Chondrocyte (in vitro differentiated cells): ENCODE results near the gene WDR45B. TPM values are rescaled to one million over a fixed set of nuclear protein-coding genes. Genes with fewer than 3 reads are reported as not detected.

Source experiments
- DNase-seq: peaks from one replicate; pipeline ENCODE4 v3.0.0; 2021; ENCODE audit warnings: mixed read lengths, low spot score
- H3K27ac Mint-ChIP-seq: one replicate; pipeline ENCODE4 v1.8.0; 2021; ENCODE audit warnings: mild to moderate bottlenecking, moderate library complexity, mixed read lengths; ENCODE audit not compliant: unreplicated experiment
- H3K27me3 Mint-ChIP-seq: 2 replicates; pipeline ENCODE4 v1.8.0; 2021; ENCODE audit warnings: low read depth, mixed read lengths
- H3K36me3 Mint-ChIP-seq: 2 replicates; pipeline ENCODE4 v1.8.0; 2021; ENCODE audit warnings: low read depth, mixed read lengths
- H3K4me1 Mint-ChIP-seq: 2 replicates; pipeline ENCODE4 v1.8.0; 2021; ENCODE audit warnings: low read depth, mild to moderate bottlenecking, mixed read lengths
- H3K4me3 Mint-ChIP-seq: one replicate; pipeline ENCODE4 v1.8.0; 2021; ENCODE audit warnings: mild to moderate bottlenecking, moderate library complexity, mixed read lengths; ENCODE audit not compliant: unreplicated experiment
- H3K9me3 Mint-ChIP-seq: 2 replicates; pipeline ENCODE4 v1.8.0; 2021; ENCODE audit warnings: low read depth, mixed read lengths
- total RNA-seq: library from RNA; stranded (reverse); gene quantifications from 3 replicates; pipeline ENCODE4 v1.2.1, GENCODE V29; 2021
- TF ChIP-seq, protein P1 (sequence below): fragments of 200-600 bp; sonication (generic); IDR thresholded peaks from 2 replicates; pipeline ENCODE4 v1.5.0; 2021; ENCODE audit warnings: antibody characterized with exemption, mild to moderate bottlenecking, moderate library complexity

Gene WDR45B
- total RNA-seq, 1 donor from 2014 or later, result 67.8 TPM

DNA sequence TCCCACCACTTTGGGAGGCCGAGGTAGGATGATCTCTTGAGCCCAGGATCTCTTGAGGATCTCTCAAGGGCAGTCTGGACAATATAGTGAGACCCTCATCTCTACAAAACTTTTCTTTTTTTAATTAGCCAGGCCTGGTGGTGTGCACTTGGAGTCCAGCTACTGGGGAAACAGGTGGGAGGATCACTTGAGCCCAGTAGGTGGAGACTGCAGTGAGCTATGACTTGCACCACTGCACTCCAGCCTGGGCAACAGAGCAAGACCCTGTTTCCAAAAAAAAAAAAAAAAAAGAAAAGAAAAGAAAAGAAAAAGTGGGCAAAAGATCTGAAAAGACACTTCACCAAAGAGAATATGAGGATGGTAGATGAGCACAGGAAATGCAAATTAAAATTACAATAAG is 35.3 kb upstream of the WDR45B start:
- Mint-ChIP-seq H3K36me3 (peaks cover 4% of the 10 kb centered on the region), H3K27ac (no peak overlapping the region), H3K4me1 (peaks cover 7% of the 10 kb centered on the region), H3K27me3 (no peaks in the 10 kb centered on the region), H3K4me3 (no peak overlapping the region), H3K9me3 (peaks cover 9% of the 10 kb centered on the region)
- TF ChIP-seq, protein P1, sequence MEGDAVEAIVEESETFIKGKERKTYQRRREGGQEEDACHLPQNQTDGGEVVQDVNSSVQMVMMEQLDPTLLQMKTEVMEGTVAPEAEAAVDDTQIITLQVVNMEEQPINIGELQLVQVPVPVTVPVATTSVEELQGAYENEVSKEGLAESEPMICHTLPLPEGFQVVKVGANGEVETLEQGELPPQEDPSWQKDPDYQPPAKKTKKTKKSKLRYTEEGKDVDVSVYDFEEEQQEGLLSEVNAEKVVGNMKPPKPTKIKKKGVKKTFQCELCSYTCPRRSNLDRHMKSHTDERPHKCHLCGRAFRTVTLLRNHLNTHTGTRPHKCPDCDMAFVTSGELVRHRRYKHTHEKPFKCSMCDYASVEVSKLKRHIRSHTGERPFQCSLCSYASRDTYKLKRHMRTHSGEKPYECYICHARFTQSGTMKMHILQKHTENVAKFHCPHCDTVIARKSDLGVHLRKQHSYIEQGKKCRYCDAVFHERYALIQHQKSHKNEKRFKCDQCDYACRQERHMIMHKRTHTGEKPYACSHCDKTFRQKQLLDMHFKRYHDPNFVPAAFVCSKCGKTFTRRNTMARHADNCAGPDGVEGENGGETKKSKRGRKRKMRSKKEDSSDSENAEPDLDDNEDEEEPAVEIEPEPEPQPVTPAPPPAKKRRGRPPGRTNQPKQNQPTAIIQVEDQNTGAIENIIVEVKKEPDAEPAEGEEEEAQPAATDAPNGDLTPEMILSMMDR, result no peak
- peak; percentile 4 for DNase-seq

DNA sequence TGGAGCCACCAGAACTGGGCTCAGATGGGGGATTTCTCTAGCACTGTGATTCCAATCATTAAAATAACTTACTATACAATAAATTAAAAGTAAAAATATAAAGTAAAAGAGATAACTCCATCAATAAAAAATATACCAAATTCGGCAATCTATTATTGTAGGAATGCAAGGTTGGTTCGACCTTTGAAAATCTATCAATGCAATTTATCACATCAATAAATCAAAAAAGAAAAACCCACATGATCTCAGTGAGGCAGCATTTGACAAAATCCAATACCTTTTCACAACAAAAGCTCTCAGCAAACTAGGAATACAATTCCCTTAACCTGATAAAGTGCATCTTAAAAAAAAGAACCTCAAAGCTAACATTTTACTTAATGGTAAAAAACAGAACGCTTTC is 33.3 kb upstream of the WDR45B start:
- Mint-ChIP-seq H3K4me3 (no peak overlapping the region), H3K36me3 (peaks cover 4% of the 10 kb centered on the region), H3K27me3 (no peaks in the 10 kb centered on the region), H3K9me3 (peaks cover 9% of the 10 kb centered on the region), H3K27ac (no peak overlapping the region), H3K4me1 (no peaks in the 10 kb centered on the region)
- no peak for DNase-seq
- TF ChIP-seq, protein P1, result no peak

DNA sequence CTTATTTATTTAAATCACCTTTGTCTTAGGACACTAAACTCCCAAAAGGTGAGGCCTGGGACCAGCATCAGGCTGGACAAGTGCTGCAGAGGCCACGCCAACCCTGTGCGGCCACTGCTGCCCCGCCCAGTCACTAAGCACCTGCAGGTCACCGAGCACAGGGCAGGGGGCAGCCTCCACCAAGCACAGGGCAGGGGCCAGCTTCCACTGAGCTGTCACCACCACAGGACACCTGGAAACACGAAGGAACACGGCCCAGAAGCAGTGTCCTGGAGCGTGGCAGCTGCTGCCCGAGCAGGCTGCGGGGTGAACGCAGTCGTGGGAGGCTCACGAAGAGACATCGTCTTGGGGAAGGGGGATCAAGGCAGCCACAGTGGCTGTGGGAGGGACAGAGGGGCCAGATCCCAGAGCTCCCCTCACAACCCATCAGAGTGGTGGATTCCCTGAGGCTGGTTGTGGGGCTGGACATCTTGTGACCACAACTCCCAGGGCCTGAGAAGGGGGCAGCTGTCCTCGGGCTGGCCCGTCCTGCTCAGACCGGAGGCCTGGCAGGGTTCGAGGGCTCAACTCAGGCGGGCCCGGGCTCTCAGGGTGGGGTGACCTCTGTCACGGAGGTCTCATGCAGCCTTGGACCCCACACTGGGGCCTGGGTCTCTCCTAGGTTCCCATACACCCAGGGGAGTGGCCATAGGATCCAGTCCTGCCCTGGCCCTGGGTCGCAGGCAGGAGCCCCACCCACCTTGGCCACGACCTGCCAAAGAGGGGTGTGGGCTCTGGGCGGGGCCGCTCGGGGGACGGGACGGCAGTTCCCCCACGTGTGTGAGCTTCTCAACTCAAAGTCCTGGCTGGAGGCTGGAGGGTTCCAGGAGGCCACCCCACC is 31.6 kb upstream of the WDR45B start:
- Mint-ChIP-seq H3K27me3 (no peaks in the 10 kb centered on the region), H3K9me3 (peaks cover 9% of the 10 kb centered on the region), H3K4me1 (peaks cover 3% of the 10 kb centered on the region), H3K4me3 (no peak overlapping the region), H3K36me3 (peaks cover 4% of the 10 kb centered on the region), H3K27ac (no peak overlapping the region)
- TF ChIP-seq, protein P1, result no peak
- DNase-seq, result peak; percentile 87

DNA sequence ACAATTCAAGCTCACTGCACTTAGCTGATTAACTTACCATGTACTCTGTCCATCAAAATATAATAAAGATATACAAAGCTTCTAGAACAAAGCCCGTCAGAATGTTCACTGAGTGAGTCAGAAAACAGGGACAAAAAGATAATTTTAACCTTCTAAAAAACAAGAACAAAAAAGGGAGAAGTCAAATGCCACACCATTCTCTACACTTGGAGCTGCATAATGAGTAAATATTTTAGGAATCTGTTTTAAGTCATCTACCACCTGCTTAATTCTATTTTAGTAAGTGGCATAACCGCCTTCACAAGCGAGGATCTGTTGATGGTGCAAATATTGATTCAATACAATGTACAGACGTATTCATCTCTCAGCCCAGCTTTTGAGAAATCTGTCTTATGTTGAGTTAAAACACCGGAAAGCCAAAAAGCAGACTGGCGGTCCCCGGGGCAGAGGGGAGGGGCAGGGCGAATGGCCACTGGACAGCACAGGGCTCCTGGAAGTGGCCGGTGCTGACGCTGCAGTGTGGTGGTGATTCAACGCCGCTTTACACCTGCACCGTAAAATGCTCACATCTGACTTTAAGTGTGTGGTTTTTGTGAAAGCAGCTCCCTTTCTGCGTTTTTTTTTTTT is 30.1 kb upstream of the WDR45B start:
- no peak overlapping the region for H3K4me3 Mint-ChIP-seq

DNA sequence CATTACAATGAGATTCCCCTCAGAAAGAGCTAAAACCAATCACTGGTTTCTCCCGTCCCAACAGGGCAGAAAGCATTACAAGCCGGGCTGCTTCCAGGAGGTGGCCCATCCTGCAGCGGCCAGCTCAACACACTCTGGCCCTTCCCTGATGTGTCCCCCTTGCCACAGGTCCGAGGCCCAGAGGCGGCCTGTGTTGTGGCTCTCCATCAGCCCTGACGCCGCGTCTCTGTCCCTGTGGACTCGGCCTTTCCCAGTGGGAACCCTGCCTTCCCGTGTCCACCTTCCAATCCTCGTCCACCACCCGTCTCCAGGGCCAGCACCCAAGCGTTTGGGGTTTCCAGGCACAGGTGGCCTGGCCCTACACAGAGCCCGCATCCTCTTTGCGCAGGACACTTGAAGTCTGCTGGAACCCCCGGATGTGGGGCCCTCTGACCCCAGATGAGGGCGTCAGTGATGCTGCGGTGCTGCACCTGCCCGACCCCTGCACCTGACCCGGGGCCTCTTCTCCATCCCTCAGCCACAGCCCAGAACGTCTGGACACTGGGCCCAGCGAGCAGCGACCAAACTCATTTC is 29.2 kb upstream of the WDR45B start:
- TF ChIP-seq, protein P1, result no peak
- Mint-ChIP-seq H3K36me3 (peaks cover 4% of the 10 kb centered on the region), H3K9me3 (peaks cover 9% of the 10 kb centered on the region), H3K27ac (no peak overlapping the region), H3K4me3 (no peak overlapping the region), H3K27me3 (no peaks in the 10 kb centered on the region), H3K4me1 (peaks cover 7% of the 10 kb centered on the region)
- DNase-seq, result peak; percentile 72

More for the DNA sequence above, 30.1 kb upstream of the WDR45B start:
- TF ChIP-seq, protein P1, result no peak
- Mint-ChIP-seq H3K27me3 (no peaks in the 10 kb centered on the region), H3K9me3 (peaks cover 9% of the 10 kb centered on the region), H3K4me1 (peaks cover 7% of the 10 kb centered on the region), H3K27ac (no peak overlapping the region), H3K36me3 (peaks cover 4% of the 10 kb centered on the region)
- DNase-seq, result peak; percentile 57
